Fibroblast of skin of scalp (primary cell): Measurements from ENCODE around the gene PGGHG.
A peak's percentile ranks its signal among the peaks of the same experiment; 100 is the strongest.
"Not testable (repeated sequence)": the region's sequence is repeated elsewhere in the genome, so short reads cannot be mapped to it uniquely, and the experiment has no call there.

Experiments used
- DNase-seq: peaks from one replicate; pipeline ENCODE4 v3.0.0-alpha.2; 2013

PGGHG gene

GRCh38 chr11:297586-298405 is 8.9 kb downstream of the PGGHG start:
- DNase-seq, result peak; percentile 60

GRCh38 chr11:298406-299065 is 9.6 kb downstream of the PGGHG start:
- DNase-seq, result no peak

GRCh38 chr11:299081-299891 is 10.4 kb downstream of the PGGHG start, which contains the start of gene IFITM5:
TSS of gene IFITM5 (minus strand) at chr11:299526. CDS start at chr11:299490, 36 bp downstream.
- DNase-seq, result no peak

GRCh38 chr11:299951-300735 is 11.2 kb downstream of the PGGHG start:
- DNase-seq, result peak; percentile 27

- DNase-seq, result no peak
Observed at GRCh38 chr11:303363-303762, 14.4 kb downstream of the PGGHG start.

- DNase-seq, result no peak
Observed at GRCh38 chr11:304061-304506, 15.2 kb downstream of the PGGHG start.

GRCh38 chr11:304915-305843 is 16.3 kb downstream of the PGGHG start:
- peak; percentile 78 for DNase-seq

- no peak for DNase-seq
Observed at GRCh38 chr11:305844-306211, 16.9 kb downstream of the PGGHG start.

- no peak for DNase-seq
Observed at GRCh38 chr11:306645-307371, 17.9 kb downstream of the PGGHG start.

- DNase-seq, result peak; percentile 87
Observed at GRCh38 chr11:307766-308708, 19.1 kb downstream of the PGGHG start, which contains the start of gene IFITM2. TSS of gene IFITM2 (plus strand) at chr11:307816. CDS start at chr11:308193, 377 bp downstream.

- DNase-seq, result not testable (repeated sequence)
Observed at GRCh38 chr11:308740-309665, 20.1 kb downstream of the PGGHG start.

GRCh38 chr11:309979-310572 is 21.1 kb downstream of the PGGHG start:
- not testable (repeated sequence) for DNase-seq

- DNase-seq, result not testable (repeated sequence)
Observed at GRCh38 chr11:311013-311748, 22.3 kb downstream of the PGGHG start.

- DNase-seq, result no peak
Observed at GRCh38 chr11:312092-312816, 23.3 kb downstream of the PGGHG start.

GRCh38 chr11:313304-313786 is 24.4 kb downstream of the PGGHG start:
- DNase-seq, result no peak
